ENCODE data around the gene LCE1B. TPM values are rescaled to one million over a fixed set of nuclear protein-coding genes. Genes with fewer than 3 reads are reported as not detected.

Gene LCE1B
- polyA plus RNA-seq, 1 donor (not counting 4 experiments of a cell fraction or from before 2014, with no cell fraction given), result 0.34 TPM

DNA sequence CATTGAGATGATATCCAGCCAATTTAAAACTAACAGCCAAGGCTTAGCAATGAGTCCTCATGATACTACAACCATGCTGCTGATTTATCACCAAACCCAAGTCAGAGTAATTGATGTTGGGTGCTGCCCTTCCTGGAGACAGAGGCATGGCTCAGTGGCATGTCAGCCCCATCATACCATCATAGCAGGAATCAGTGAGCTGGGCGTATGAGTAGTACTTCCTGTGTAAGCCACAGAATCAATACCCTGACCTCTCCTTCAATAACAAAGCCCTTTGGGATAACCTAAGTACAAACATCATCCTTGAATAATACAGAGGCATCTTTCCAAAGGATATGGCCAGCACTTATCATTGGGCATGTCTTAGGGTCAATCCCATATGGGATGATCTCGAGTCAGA is 28.7 kb upstream of the LCE1B start:
- Histone ChIP-seq H3K9ac (ENCODE audit: control insufficient read depth, extremely low read depth, insufficient read depth, low read length) (no peak overlapping the region), H3K9me3 (ENCODE audit: control insufficient read depth, low read depth, low read length) (no peaks in the 10 kb centered on the region), H3K4me2 (ENCODE audit: control insufficient read depth, extremely low read depth, insufficient read depth, low read depth, low read length) (no peak overlapping the region), H3K36me3 (ENCODE audit: control insufficient read depth in 2 of 2, extremely low read depth in 1 of 2, insufficient read depth in 2 of 2, low read length in 2 of 2) (no peaks in the 10 kb centered on the region), H3K27ac (ENCODE audit: control insufficient read depth, insufficient read depth, low read length) (no peak overlapping the region), H3K4me3 (ENCODE audit: control insufficient read depth in 2 of 3, extremely low read depth in 1 of 3, insufficient read depth in 2 of 3, low read depth in 1 of 3, low read length in 3 of 3) (no peak overlapping the region), H3K27me3 (ENCODE audit: control insufficient read depth, extremely low read depth, insufficient read depth, low read length) (no peaks in the 10 kb centered on the region), H2AFZ (ENCODE audit: control insufficient read depth, low read length) (no peak overlapping the region), H3K79me2 (ENCODE audit: control insufficient read depth, insufficient read depth, low read length) (no peaks in the 10 kb centered on the region), H4K20me1 (ENCODE audit: control insufficient read depth, extremely low read depth, insufficient read depth, low read length) (no peaks in the 10 kb centered on the region), H3K9me1 (ENCODE audit: control insufficient read depth, extremely low read depth, insufficient read depth, low read length) (no peaks in the 10 kb centered on the region), H3K4me1 (ENCODE audit: control insufficient read depth, extremely low read depth, insufficient read depth, low read length) (peaks cover 15% of the 10 kb centered on the region)
- FAIRE-seq (peak; percentile 83), DNase-seq (ENCODE audit: low read depth, low spot score) (no peak)
- TF ChIP-seq, protein P1, sequence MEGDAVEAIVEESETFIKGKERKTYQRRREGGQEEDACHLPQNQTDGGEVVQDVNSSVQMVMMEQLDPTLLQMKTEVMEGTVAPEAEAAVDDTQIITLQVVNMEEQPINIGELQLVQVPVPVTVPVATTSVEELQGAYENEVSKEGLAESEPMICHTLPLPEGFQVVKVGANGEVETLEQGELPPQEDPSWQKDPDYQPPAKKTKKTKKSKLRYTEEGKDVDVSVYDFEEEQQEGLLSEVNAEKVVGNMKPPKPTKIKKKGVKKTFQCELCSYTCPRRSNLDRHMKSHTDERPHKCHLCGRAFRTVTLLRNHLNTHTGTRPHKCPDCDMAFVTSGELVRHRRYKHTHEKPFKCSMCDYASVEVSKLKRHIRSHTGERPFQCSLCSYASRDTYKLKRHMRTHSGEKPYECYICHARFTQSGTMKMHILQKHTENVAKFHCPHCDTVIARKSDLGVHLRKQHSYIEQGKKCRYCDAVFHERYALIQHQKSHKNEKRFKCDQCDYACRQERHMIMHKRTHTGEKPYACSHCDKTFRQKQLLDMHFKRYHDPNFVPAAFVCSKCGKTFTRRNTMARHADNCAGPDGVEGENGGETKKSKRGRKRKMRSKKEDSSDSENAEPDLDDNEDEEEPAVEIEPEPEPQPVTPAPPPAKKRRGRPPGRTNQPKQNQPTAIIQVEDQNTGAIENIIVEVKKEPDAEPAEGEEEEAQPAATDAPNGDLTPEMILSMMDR (optimal IDR thresholded peaks at IDR 0.05 in 1 of 3, IDR thresholded peaks at IDR 0.05 in 1 of 3, conservative IDR thresholded peaks at IDR 0.05 in 1 of 3; ENCODE audit: extremely low read depth in 1 of 3, insufficient read depth in 2 of 3, low read length in 3 of 3), result no peak
- TF ChIP-seq EZH2 (IDR thresholded peaks at IDR 0.05; ENCODE audit: low read length), result no peak
- dilution Hi-C loops (cut with MboI; ENCODE audit: extremely low pct_ligation_motif_present, low sequenced_read_pairs), result no loop called here

DNA sequence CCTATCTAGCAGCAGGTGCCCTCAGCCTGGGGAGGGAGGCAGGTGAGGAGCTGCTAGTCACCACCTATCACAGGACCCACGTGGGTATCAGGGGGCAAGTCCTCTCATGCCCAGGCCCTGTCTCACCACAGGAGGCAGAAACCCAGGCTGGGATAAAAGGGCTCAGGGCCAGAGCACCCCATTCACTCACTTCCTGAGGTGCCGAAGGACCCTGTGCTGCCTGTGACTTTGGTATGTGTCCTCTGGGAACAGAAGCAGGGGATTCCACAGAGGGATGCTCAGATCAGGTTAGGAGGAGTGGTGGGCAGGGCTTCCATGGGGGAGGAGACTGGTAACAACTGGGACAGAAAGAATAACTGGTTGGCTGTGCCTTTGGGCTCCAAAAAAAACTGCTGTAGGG is 25.7 kb upstream of the LCE1B start, which contains the start of gene LCE1E:
LCE1E (plus strand) TSS at position 181 of the 400 bp plus-strand sequence. CDS start 1,043 bp downstream, outside the sequence.
- peak within 1 kb of the TSS; percentile 71 for H3K4me2 ChIP-seq (ENCODE audit: control insufficient read depth, extremely low read depth, insufficient read depth, low read depth, low read length)
- peak within 1 kb of the TSS in 1 of 3 experiments; percentile 13 for H3K4me3 ChIP-seq (ENCODE audit: control insufficient read depth in 2 of 3, extremely low read depth in 1 of 3, insufficient read depth in 2 of 3, low read depth in 1 of 3, low read length in 3 of 3)
- DNase-seq (ENCODE audit: low read depth, low spot score), result peak; percentile 48
- H3K36me3 ChIP-seq (ENCODE audit: control insufficient read depth in 2 of 2, extremely low read depth in 1 of 2, insufficient read depth in 2 of 2, low read length in 2 of 2), result no peaks in the 10 kb centered on the region
- no peaks in the 10 kb centered on the region for H3K27me3 ChIP-seq (ENCODE audit: control insufficient read depth, extremely low read depth, insufficient read depth, low read length)
- H3K4me1 ChIP-seq (ENCODE audit: control insufficient read depth, extremely low read depth, insufficient read depth, low read length), result peaks cover 15% of the 10 kb centered on the region
- no peaks in the 10 kb centered on the region for H4K20me1 ChIP-seq (ENCODE audit: control insufficient read depth, extremely low read depth, insufficient read depth, low read length)
- H3K9ac ChIP-seq (ENCODE audit: control insufficient read depth, extremely low read depth, insufficient read depth, low read length), result no peak within 1 kb of the TSS
- H2AFZ ChIP-seq (ENCODE audit: control insufficient read depth, low read length), result peak within 1 kb of the TSS; percentile 88
- TF ChIP-seq EZH2 (IDR thresholded peaks at IDR 0.05; ENCODE audit: low read length), result no peak
- TF ChIP-seq, protein P1 (optimal IDR thresholded peaks at IDR 0.05 in 1 of 3, IDR thresholded peaks at IDR 0.05 in 1 of 3, conservative IDR thresholded peaks at IDR 0.05 in 1 of 3; ENCODE audit: extremely low read depth in 1 of 3, insufficient read depth in 2 of 3, low read length in 3 of 3), result peak in 1 of 3 experiments; percentile 21
- no peaks in the 10 kb centered on the region for H3K79me2 ChIP-seq (ENCODE audit: control insufficient read depth, insufficient read depth, low read length)
- H3K9me3 ChIP-seq (ENCODE audit: control insufficient read depth, low read depth, low read length), result no peaks in the 10 kb centered on the region
- H3K9me1 ChIP-seq (ENCODE audit: control insufficient read depth, extremely low read depth, insufficient read depth, low read length), result no peaks in the 10 kb centered on the region
- FAIRE-seq, result peak; percentile 84
- dilution Hi-C loops (cut with MboI; ENCODE audit: extremely low pct_ligation_motif_present, low sequenced_read_pairs), result no loop called here
- H3K27ac ChIP-seq (ENCODE audit: control insufficient read depth, insufficient read depth, low read length), result no peak within 1 kb of the TSS
